ENCODE measurements around the gene SGMS1.
"Not testable (repeated sequence)": the region's sequence is repeated elsewhere in the genome, so short reads cannot be mapped to it uniquely, and the experiment has no call there.

SGMS1 gene

DNA sequence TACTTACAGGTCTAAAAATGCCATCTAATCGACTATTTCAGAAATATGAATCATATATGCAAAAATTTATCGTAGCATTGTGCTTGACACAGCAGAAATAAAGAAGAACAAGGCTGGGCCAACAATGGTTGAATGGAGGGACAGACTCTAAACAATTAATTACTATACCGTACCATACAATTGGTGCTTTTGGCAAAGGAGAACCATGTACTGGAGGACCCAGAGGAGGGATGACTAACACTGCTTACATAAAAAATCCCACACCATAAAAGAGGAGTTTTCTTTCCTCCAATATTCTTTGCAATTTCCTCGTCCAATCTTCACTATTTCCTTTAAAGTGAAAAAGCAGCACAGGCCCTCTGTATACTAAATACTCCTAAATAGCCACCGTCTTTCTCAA is 94.1 kb downstream of the SGMS1 start:
- DNase-seq = no peak

DNA sequence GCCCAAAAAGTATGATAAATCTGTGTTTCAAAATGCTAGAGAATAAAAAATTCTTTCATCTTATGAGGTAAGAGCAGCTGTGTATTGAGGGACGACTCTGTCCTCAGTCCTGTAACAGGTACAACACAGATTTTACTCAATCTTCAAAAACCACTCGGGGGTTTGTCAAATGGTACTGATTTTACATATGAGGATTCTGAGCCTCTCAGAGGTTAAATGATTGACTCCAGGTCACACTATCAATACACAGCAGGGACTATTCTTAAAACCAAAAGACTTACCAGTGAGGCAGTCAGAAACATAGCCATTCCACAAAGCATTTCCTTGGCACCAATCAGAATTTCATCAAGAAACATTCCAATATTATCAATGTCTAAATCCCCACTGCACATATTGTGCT is 95.5 kb downstream of the SGMS1 start:
- no peak for DNase-seq

DNA sequence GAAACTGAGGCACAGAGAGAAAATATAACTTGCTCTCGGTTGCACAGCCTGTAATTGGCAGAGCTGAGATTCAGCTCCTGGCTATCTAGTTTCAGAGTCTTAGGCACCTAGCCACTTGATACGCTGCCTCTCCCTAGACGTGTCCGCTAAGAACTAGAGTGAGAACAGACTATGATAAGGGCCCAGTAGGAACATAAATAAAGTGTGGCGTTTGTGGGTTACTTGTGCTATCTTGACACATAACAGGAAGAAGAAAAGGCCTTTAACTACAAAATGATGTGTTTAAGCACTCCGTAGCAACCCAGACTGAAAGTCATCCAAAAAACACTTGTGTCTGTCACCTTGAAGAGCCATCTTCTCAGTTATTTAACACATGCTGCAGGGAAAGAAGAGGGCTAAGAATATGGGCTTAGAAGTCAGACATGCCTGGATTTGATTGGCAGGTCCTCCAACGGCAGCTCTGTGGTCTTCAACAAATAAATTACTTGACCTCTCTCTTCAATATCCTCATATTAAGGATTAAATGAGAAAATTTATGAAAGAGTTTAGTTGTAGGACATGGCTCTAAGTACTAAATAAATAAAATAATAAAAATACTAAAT is 96.2 kb downstream of the SGMS1 start:
- no peak for DNase-seq

DNA sequence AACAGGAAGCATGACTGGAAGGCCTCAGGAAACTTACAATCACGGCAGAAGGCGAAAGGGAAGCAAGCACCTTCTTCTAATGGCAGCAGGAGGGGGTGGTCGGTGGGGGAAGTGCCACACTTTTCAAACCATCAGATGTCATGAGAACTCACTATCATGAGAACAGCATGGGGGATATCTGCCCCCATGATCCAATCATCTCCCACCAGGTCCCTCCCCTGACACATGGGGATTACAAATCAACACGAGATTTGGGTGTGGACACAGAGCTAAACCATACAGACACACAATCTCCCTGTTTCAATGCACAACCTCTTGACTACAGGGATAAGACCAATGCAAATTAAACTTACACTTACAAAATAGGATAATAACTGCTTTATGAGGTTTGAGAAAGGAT is 97.6 kb downstream of the SGMS1 start:
- no peak for DNase-seq

DNA sequence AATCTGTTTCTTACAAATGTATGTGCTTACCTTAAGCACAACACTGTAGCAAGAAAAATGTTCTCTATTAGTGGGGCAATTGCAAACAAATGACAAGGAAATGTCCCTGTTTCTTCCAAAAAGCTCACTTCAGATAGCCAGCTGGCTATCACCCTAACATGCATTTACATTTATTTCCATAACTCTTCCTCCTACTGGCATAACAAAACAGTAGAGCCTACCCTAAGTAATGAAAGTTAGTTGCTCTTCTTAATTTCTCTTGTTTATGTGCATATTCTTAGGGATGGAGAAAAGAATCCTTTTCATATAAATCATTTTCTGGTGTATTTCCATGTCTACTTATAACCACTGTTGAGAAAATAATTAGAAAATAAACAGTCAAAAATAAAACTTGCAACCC is 100.4 kb downstream of the SGMS1 start:
- no peak for DNase-seq

DNA sequence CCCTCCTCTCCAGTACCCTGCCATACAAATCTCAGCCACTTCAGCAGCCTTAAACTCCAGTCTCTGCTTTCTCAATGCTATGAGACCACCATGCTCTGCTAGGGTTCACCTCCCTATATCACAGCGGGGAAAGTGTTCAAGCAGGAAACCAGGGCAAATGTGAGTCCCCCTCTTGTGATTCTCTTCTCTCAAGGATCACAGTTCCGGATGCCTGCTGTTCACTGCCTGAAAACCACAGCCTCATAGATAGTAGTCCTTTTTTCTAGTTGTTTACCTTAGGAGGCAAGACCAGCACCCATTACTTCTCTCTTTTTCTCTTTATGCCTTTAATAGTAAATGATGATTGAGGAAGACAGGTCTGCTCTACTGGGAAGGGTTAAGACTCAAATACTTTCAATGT is 100.8 kb downstream of the SGMS1 start:
- DNase-seq = no peak

DNA sequence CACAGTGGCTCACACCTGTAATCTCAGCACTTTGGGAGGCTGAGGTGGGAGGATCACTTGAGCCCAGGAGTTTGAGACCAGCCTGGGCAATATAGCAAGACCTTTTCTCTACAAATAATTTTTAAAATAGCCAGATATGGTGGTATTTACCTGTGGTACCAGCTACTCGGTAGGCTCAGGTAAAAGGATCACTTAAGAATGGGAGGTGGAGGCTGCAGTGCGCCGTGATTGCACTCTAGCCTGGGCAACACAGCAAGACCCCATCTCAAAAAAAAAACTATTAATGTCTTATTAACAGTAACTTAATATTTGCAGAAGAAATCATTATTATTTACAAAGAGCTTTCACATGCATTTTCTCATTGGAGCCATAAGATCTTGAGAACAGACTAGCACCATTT is 103.6 kb downstream of the SGMS1 start:
- DNase-seq = no peak

DNA sequence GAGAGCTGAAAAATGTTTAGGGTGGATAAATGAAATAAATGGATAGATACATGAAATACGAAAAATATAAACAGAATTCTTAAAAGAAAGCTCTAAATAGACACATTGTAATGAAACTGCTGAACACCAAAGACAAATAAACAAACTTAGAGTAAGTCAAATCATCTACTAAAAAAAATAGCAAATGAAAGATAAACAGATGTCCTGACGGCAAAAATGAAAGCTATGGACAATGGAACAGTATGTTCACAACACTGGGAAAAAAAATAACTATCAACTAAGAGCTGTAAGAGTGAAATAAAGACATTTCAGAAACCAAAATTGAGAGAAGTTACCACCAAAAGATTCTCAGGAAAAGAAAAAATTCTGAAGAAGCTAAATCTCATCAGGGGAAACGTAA is 106.1 kb downstream of the SGMS1 start:
- no peak for DNase-seq

DNA sequence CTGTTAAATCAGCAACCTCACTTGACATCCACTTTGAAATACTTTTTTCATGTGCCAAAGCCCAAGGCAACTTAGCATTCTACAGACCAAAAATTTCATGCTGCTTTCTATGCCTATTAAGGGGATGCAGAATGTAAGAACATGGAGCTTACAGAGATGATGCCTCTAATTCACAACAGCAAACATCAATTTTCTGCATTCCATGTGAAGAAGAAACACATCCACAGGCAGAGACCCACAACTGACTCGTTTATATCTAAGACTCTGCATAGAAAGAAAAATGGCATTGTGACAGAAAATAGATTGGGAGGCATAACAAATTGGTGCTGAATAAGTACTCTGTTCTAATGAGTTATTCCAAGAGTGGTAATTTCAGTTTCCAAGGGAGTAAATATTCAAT is 107.6 kb downstream of the SGMS1 start:
- no peak for DNase-seq

DNA sequence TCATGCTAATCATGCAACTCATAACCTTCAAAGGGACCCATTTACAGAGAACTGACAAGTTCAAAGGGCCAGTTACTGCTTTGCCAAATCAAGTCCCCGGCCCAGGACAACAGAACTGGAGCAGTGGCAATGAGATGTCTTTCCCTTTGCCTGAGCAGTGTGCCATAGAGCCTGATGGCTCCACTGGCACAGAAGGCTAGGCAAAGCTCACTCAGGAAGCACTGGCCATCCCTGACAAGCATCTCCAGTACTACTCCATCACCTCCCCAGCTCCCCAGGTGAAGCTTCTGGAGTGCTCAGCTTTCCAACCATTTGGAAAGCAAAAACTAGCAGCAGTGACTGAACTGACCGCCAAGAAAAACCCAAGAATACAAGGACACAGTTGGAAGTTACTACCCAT is 108.3 kb downstream of the SGMS1 start:
- no peak for DNase-seq

DNA sequence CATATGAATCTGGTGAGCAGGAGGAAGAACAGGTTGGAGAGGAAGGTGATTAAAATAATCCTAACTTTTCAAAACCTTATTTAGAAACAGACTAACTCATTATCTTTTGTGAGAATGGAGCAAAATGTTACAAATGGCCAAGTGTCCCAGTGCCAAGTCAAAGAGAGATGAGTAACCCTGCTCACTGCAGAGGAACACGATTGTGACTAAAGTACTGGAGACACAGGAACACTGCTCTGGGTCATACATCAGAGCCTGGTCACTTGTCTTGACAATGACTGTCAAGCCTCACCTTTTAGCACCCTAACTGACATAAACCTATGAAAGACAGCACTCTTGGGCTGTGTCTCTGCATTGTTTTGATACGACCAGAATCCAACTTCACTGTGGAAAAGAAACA is 108.8 kb downstream of the SGMS1 start:
- DNase-seq = no peak

DNA sequence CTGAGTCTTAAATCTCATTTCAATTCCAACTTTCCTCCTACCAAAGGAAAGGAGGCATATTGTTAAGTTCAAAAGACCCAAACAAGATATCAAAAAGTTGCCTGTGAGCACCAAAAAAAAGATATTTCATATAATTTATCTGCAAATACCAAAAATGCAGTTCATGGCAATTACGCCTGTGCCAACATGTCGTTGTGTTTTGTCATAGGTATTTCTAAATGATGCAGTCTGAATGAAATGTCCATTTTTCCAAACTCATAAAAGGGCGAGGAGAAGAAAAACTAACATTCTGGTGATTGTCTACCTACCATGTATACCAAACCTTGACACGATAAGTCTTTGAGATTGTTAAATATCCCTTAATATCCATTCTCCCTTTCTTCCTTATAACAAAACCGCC is 109.8 kb downstream of the SGMS1 start:
- DNase-seq = no peak

DNA sequence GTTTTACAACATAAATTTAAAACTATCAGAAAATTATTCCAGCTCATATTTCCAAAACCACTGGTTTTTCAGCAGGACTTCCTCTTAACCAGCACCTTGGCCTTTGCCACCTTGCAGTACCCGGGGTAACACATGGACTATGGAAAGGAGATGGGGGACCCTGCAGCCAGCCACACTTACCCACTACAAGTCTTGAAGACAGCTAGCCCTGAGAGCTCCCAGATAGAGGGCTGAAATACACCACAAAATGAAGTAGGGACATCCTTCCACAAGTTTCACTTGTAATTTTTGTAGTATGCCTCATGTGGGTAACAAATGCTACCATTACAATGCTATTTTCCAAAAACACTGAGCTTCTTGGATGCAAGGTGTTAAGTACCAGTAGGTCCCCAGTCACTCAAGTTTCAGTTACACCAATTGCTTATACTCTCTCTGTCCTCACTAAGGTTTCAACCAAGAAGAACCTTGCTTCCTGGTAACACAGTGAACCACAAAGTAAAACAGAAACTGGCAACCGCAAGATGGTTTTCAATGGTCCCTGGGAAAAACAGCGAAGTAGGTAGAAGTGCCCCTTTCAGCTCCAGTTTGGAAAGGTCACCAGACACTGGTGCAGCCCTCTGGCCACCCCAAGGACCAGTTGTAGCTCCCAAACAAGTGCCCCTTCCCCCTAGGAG is 110.9 kb downstream of the SGMS1 start:
- DNase-seq = no peak

DNA sequence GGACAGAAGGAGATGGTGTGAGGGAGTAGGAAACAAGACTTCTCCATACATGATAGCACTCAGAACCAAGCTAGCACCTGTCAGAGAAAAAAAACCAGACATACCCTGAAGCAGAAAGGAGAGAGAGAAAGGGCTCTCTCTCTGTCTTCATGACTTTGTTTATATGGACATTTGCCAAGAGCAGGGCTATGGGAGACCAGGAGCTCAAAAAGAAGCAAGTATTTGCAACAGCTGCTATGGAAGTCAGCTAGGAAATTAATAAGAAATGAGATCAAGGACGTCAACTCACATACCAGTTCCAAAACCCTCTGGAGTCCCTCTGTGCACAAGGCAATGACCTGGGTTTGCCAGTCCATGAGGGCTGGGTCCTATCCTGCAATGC is 111.6 kb downstream of the SGMS1 start:
- DNase-seq = no peak

DNA sequence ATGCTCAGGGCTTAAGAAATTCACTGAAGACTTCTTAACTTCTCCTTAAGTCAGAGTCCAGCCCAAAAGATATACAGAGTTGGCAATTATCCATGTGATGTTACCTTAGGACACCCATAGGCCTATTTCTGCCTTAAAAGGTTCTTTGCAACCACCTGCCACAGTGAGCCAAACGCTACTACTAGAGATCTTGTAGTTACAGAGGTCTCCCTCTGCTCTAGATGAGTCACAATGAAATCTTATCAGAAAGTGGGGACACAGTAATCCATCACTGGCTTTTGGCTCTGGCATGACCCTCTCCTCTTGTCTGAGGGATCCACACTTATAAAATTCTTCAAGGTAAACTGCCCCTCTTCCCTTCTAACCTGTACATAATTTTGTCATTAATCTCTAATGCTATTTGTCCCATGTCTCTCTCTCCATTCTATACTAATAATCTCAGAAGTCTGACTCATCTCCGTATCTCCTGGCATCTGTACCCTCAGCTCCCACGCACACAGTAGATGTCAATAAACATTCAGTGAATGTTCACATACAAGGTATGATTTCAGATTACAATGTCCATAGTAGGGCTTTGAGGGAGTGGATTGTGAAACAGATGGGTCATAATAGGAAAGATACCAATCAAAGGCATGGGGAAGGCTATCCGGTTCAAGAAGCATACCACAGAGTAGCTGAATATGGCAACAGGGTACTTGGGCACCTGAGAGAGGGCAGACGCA is 112.1 kb downstream of the SGMS1 start:
- DNase-seq = no peak

DNA sequence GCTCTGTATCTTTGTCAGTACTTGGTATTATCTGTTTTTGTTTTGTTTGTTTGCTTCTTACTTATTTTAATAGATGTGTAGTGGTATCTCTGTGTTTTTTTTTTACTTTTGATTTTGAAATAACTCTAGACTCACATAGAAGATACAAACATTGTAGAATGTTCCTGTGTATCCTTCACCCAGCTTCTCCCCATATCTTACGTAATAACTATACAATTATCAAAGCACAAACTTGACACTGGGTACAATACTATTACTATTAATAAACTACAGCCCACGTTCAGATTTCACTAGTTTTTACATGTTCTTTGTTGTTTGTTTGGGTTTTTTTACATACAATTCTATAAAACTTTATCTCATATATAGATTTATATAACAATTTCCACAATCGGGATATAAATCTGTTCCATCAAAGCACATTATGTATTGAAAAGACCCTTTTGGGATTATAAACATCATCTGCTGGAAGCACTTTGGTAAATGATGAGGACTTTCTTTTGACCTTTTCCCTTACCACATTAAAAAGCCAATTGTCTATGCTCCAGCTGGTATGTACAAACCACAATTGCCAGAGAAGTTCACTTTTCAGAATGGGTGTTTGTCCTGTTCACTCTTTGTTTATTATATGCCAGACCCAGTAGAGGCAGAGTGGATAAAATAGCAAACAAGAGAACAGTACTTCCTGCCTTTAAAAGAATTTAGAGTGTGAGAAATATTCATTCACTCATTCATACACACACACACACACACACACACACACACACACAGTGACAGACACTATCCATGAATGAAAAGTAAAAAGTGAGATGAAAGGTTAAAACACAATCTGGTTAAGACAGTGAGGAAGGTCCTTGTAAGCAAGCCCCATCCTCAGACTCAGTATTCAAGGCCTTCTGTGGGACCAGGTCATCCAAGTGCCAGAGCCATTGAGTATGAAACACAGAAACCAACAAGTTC is 113.0 kb downstream of the SGMS1 start:
- no peak for DNase-seq

DNA sequence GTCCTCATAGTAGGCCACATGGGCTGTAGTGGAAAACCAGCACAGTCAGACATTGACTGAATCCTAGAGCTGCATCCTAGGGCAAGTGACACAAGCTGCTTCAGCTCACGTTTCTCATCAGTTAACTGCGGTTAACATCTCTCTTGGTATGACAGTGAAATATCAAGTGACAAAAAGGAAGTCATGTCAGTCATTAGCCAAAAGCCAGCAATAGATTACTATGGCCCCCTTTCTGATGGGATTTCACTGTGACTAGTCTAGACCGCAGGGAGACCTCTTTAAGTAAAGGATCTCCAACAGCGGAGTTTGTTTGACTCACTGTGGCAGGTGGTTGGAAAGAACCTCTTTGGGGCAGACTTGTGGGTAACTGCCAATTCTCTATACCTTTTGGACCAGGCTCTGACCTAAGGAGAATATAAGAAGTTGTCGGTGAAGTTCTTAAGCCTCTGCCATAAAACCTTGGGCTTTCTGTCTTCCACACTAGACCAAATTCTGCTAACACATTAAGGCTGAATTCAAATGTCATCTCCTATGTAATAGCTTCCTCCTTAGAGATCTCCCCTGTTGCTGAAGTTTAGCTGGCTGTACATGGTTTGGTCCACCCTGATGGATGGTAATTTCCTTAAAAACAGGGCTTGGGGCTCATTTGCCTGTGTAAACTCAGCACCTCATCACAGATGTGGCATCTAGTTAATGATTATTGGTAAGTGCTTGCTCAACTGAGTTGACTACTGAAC is 115.3 kb downstream of the SGMS1 start:
- no peak for DNase-seq

DNA sequence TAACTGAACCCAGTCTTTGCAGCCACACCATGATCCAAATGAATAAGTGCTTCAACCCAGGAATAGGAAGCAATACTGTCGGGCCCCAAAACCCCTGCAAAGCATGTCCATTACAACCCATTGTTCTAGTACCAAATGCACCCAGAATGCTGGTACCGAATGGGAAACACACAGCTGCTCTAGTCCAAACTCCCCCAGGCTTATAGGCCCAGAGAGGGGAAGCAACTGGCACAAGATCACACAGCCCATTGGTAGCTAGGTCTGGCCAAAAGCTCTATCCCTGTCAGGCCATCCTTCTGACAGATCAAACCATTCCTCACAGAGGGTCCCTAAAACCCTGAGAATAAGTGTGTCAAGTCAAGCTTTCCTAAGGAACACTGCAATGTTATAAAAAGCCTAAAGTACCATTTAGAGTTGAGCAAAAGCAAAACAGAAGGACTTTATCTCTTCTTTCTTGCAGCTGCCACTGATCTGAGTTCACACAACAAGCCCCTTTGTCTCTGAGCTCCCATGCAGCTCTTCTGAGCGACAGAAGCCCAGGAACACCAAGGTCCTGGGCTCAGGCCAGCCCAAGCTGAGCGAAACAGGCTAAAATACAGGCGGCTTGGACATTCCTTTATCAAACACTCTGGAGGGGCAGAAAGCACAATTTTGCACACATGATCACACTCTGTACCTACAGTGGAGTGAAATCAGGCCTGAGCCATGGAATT is 116.7 kb downstream of the SGMS1 start:
- DNase-seq = no peak

DNA sequence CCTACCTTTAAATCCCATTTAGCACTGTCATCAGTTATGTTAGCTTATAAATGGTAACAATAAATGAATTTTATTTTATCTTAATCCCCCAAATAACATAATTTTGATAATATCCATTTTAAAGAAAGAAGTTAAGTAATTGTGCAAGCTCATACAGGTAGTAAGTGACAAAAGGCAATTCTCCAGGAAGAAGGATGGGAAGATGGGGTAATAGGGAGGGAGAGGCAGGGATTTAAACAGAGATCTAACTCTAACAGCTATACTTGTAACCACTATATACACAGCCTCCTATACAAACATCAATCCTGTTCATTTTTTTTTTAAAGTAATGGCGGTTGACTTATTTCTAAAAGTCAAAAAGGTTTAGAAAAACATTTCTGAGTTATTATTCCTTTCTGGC is 119.4 kb downstream of the SGMS1 start:
- no peak for DNase-seq

DNA sequence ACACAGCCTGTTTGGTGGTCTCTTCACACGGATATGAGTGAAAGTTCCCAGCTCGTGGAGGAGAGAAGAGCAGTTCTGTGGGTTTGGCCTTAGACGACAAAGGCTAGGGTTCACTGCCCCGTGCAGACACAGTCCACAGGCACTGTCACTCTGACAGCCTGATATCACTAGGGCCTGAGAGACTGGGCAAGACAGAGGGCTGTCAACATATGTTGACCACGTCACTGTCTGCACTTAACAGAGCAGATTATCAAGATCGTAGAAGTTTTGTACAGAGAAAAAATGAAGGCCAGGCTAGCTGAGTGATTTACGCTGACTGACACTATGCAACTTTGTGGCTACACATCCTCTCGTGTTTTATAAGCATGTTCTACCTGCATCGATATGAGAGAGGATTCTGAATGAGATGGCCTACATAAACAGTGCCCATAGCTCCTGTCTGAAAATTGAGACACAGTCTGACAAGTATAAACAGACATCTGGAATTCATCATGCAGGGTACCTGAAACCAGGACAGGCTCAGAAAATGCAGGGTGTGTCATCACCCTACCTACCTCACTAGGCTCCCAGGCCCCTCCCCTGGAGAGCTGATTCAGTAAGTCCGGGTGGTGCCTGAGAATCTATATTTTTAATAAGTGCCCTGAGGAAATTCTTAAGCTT is 120.0 kb downstream of the SGMS1 start:
- DNase-seq = no peak

DNA sequence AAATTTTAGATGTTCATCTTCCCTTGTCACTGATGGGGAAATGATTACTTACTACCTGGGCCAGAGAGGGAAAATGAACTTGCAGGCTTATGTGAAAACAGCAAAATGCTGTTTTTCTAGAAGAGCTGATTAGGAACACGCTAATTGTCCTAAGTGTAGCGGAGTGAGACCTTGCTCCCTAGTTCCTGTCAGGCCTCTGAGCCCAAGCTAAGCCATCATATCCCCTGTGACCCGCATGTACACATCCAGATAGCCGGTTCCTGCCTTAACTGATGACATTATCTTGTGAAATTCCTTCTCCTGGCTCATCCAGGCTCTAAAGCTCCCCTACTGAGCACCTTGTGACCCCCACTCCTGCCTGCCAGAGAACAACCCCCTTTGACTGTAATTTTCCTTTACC is 120.6 kb downstream of the SGMS1 start:
- not testable (repeated sequence) for DNase-seq
